Left lung (tissue), 10 donors: ENCODE measurements around the gene PUS10. TPM values are rescaled to one million over a fixed set of nuclear protein-coding genes. Genes with fewer than 3 reads are reported as not detected.

Experiments used
- ATAC-seq: fragments of 200-7000 bp; cut with Tn5 transposase; one replicate; pipeline ENCODE4 v1.9.1; 2020; ENCODE audit warnings: moderate library complexity
- DNase-seq, 4 donors: peaks; one replicate each; pipeline ENCODE4 v3.0.0-alpha.2; 2013 to 2020
- H3K27ac ChIP-seq, 2 donors: fragments of 200-600 bp; sonication (generic) in 1 of 2; one replicate each; pipeline versions ENCODE4 v1.5.0 to v1.8.0; 2020 to 2021
- H3K27me3 ChIP-seq, 2 donors: fragments of 200-600 bp; sonication (generic) in 1 of 2; one replicate each; pipeline versions ENCODE4 v1.5.0 to v1.8.0; 2020 to 2021
- H3K36me3 ChIP-seq, 2 donors: fragments of 200-600 bp; sonication (generic) in 1 of 2; one replicate each; pipeline versions ENCODE4 v1.5.0 to v1.8.0; 2020 to 2021
- H3K4me1 ChIP-seq, 2 donors: fragments of 200-600 bp; one replicate each; pipeline ENCODE4 v1.8.0; 2021
- H3K4me3 ChIP-seq, 2 donors: fragments of 200-600 bp; sonication (generic) in 1 of 2; one replicate each; pipeline versions ENCODE4 v1.5.0 to v1.8.0; 2020 to 2021; ENCODE audit warnings: mild to moderate bottlenecking in 1 of 2
- H3K9me3 ChIP-seq, 2 donors: fragments of 200-600 bp; sonication (generic) in 1 of 2; one replicate each; pipeline versions ENCODE4 v1.5.0 to v1.8.0; 2020 to 2021
- intact Hi-C, 2 donors: fragments of 100-400 bp; cut with DNase I; formaldehyde crosslinking; loops; one replicate each; pipeline versions ENCODE4 v1.11.2 to v1.14.2; 2022
- polyA plus RNA-seq, 6 donors: library from polyadenylated mRNA; unstranded; fragments of 120-200 nt; gene quantifications; one replicate each; pipeline ENCODE4 v1.2.1, GENCODE V29; 2013; ENCODE audit not compliant: insufficient read length in 6 of 6
- total RNA-seq, 2 donors: library from RNA; stranded (reverse); fragmentation: NEBNext Ultra II Directional; extraction: Animal tissue kit (Norgen Biotek cat#: 25700); gene quantifications; one replicate each; pipeline ENCODE4 v1.2.1, GENCODE V29; 2021
- TF ChIP-seq, protein P1 (sequence below), 2 donors: fragments of 200-600 bp; sonication (generic) in 1 of 2; IDR thresholded peaks; one replicate each; pipeline versions ENCODE4 v1.5.0 to v1.8.0; 2021; ENCODE audit warnings: antibody characterized with exemption in 2 of 2
- donor health status: DM: no; HTN: yes; CAD: no.
- donor health status: DM: no; HTN: no; CAD: no.

PUS10 gene
- total and polyA plus RNA-seq, 8 donors = 8.6 to 16.1 (median 12.2) TPM

DNA sequence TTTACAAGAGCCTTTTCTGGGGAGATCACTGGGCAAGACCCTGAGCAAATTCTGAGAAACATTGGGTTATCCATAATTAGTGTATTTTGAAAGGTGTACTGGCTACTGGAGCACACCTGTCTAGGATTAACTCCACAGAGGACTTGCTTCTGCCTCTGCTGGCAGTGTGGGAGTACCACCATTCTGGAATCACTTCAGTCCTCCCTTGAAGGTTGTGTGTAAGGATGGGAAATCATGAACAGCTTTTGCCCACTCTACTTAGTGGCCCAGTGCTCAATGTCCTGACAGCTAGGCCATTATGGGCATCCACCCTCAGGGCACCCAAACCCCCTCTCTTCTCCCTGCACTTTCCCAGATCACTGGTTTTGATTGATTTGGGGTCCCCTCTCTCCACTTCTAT, 39.5 kb upstream of the PUS10 start:
- no peaks in the 10 kb centered on the region for H3K9me3 ChIP-seq
- no peak overlapping the region for H3K4me3 ChIP-seq
- no peak for DNase-seq
- H3K36me3 ChIP-seq = peaks cover 0 to 43% of the 10 kb centered on the region in 2 donors
- ATAC-seq = no peak
- no peak overlapping the region for H3K27ac ChIP-seq
- H3K4me1 ChIP-seq = no peaks in the 10 kb centered on the region
- intact Hi-C loops = no loop called here
- no peaks in the 10 kb centered on the region for H3K27me3 ChIP-seq
- TF ChIP-seq, protein P1, sequence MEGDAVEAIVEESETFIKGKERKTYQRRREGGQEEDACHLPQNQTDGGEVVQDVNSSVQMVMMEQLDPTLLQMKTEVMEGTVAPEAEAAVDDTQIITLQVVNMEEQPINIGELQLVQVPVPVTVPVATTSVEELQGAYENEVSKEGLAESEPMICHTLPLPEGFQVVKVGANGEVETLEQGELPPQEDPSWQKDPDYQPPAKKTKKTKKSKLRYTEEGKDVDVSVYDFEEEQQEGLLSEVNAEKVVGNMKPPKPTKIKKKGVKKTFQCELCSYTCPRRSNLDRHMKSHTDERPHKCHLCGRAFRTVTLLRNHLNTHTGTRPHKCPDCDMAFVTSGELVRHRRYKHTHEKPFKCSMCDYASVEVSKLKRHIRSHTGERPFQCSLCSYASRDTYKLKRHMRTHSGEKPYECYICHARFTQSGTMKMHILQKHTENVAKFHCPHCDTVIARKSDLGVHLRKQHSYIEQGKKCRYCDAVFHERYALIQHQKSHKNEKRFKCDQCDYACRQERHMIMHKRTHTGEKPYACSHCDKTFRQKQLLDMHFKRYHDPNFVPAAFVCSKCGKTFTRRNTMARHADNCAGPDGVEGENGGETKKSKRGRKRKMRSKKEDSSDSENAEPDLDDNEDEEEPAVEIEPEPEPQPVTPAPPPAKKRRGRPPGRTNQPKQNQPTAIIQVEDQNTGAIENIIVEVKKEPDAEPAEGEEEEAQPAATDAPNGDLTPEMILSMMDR (IDR thresholded peaks at IDR 0.05) = no peak

DNA sequence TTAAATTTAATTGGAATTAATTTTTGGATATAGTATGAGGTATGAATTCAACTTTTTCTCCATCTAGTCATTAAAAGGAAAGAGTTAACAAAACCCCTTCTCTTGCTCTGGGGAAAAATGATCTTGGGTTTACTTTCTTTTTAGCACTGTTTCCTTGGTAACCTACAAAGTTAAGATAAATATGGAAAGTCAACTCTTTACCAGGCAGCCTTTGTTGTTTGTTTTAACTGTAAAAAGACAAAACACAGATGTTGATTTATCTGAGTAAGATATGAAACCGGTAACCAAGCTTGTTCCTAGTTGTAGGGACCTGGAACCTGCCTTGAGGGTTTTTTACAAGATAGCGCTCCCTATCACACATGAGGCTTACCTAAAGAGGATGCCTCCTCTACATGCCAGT, 37.5 kb upstream of the PUS10 start:
- TF ChIP-seq, protein P1 (IDR thresholded peaks at IDR 0.05) = no peak
- ATAC-seq (no peak), DNase-seq (peak in 2 of 4 donors; percentile 46 to 65)
- H3K27me3 ChIP-seq = no peaks in the 10 kb centered on the region
- no peaks in the 10 kb centered on the region for H3K4me1 ChIP-seq
- no peak overlapping the region for H3K27ac ChIP-seq
- H3K9me3 ChIP-seq = no peaks in the 10 kb centered on the region
- H3K4me3 ChIP-seq = no peak overlapping the region
- intact Hi-C loops = no loop called here
- H3K36me3 ChIP-seq = peaks cover 0 to 63% of the 10 kb centered on the region in 2 donors

DNA sequence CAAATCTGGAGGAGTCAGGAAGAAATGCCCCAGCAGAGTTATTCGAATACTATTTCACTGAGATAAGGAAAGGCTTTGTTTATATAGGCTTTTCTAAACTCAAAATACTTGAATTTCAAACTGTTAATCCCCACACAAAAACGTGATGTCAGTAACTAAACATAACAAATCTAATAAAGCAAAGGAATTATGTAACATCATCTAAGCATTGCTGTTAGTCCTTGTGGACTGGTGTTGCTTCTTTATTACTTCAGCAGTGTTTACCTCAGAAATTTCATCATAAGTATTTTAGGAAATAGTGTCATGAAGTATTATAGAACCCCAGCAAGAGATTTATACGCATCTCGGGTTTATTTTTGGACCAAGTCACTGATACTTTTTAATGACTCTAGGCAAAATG, 27.9 kb upstream of the PUS10 start:
- peaks cover 0 to 23% of the 10 kb centered on the region in 2 donors for H3K4me1 ChIP-seq
- no peak overlapping the region for H3K4me3 ChIP-seq
- ATAC-seq (peak; percentile 25), DNase-seq (peak in 1 of 4 donors; percentile 13)
- H3K27me3 ChIP-seq = no peaks in the 10 kb centered on the region
- intact Hi-C loops = no loop called here
- TF ChIP-seq, protein P1 (IDR thresholded peaks at IDR 0.05) = no peak
- H3K9me3 ChIP-seq = no peaks in the 10 kb centered on the region
- peaks cover 0 to 41% of the 10 kb centered on the region in 2 donors for H3K36me3 ChIP-seq
- H3K27ac ChIP-seq = no peak overlapping the region

DNA sequence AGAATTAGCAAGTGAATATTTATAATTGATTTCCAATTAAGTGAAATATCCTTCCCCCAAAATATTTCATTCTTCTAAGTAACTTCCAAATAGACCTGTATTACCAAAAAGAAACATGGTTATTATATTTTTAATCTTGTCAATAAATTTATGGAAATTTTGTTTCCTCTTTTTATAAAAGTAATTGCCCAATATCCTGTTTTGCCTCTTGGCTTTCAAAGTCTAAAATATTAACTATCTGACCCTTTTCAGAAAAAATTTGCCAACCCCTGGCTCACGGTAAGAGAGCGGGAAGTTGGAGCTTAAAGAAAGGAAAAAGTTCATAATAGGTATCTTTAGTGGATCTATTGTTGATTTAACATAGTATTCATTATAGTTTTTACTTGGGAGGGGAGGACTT, 27.2 kb upstream of the PUS10 start:
- ATAC-seq = no peak

DNA sequence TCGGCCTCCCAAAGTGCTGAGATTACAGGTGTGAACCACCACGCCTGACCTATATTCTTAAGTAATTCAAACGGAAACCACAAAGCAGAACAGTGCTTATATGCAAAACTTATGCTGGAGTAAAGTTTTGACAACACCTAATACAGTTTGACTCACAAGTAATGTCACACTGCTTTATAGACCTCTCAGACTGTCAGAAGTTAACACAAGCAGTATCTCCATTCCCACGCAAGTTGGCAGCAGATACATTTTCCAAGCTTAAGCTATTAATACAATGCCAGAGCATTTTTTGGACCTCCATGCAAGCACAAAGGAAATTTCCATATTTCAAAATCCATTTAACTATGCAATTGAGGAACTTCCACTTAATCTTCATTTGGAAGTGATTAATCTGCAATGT, 26.6 kb upstream of the PUS10 start:
- intact Hi-C loops = no loop called here
- Histone ChIP-seq H3K9me3 (no peaks in the 10 kb centered on the region), H3K4me1 (peaks cover 0 to 23% of the 10 kb centered on the region in 2 donors), H3K36me3 (peaks cover 0 to 28% of the 10 kb centered on the region in 2 donors), H3K27ac (peak overlapping the region in 1 of 2 donors; percentile 55), H3K4me3 (no peak overlapping the region), H3K27me3 (no peaks in the 10 kb centered on the region)
- TF ChIP-seq, protein P1 (IDR thresholded peaks at IDR 0.05) = no peak
- no peak for ATAC-seq
- DNase-seq = peak in 1 of 4 donors; percentile 16

More for the DNA sequence above, 27.2 kb upstream of the PUS10 start:
- Histone ChIP-seq H3K4me3 (no peak overlapping the region), H3K36me3 (peaks cover 0 to 33% of the 10 kb centered on the region in 2 donors), H3K4me1 (peaks cover 0 to 23% of the 10 kb centered on the region in 2 donors), H3K27ac (peak overlapping the region in 1 of 2 donors; percentile 55), H3K27me3 (no peaks in the 10 kb centered on the region), H3K9me3 (no peaks in the 10 kb centered on the region)
- no peak for DNase-seq
- intact Hi-C loops = no loop called here
- TF ChIP-seq, protein P1 (IDR thresholded peaks at IDR 0.05) = no peak
